Stimulated activated memory B cell treated with anti-CD40 and anti-IgM and Interleukin-4, amounts not matched to agents 10 μg/mL and 1 μg/mL and 100 μg/mL, for 72 hours (primary cell): Measurements from ENCODE around the gene NOX4.

Source experiments
- ATAC-seq: fragments of 150-1000 bp; cut with Tn5 transposase; 2 replicates; pipeline ENCODE4 v1.10.0; 2021
- H3K27ac Mint-ChIP-seq: one replicate; pipeline ENCODE4 v1.8.0; 2022; ENCODE audit warnings: mild to moderate bottlenecking, mixed read lengths
- H3K27me3 Mint-ChIP-seq: one replicate; pipeline ENCODE4 v1.8.0; 2022; ENCODE audit warnings: mixed read lengths
- H3K36me3 Mint-ChIP-seq: one replicate; pipeline ENCODE4 v1.8.0; 2022; ENCODE audit warnings: mixed read lengths
- H3K4me1 Mint-ChIP-seq: one replicate; pipeline ENCODE4 v1.8.0; 2022; ENCODE audit warnings: mixed read lengths
- H3K4me3 Mint-ChIP-seq: one replicate; pipeline ENCODE4 v1.8.0; 2022; ENCODE audit warnings: mild to moderate bottlenecking, moderate library complexity, mixed read lengths
- H3K9me3 Mint-ChIP-seq: one replicate; pipeline ENCODE4 v1.8.0; 2022; ENCODE audit warnings: mixed read lengths

The NOX4 gene

DNA sequence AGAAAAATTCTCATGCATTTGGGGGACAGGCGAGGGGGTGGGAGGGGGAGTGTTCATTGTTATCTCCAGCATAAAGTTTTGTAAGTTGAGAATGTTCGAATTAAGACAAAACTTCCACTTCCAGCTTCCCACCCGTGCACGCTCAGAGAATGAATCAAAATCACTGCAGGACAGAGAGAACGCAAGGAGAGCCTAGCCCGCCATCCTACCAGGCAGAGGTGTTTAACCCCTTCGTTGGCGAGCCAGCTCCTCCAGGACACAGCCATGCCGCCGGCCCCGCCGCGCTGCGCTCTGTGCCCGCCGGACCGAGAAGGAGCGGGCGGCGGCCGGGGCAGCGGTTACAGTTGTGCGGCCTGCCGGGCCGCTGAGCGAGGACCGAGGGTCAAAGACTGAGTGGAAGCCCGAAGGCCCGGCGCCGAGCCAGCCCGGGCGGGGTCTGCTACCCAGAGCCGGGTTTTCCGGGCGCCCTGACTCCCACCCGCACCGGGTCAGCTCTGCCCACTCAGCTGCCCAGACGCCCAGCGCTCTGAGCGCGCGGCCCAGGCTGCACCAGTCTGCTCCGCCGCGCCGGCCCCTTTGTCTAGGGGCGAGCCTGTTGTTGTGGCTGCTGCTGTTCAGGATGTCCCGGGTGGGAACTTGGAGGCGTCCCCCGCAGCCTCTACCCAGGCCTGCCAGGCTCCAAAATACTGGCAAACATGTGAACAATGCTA, at the start of gene NOX4:
Gene NOX4 (minus strand): TSS at position 395 of the 710 bp plus-strand sequence. CDS start 129 bp downstream, at position 266.
- Mint-ChIP-seq H3K4me1 (no peaks in the 10 kb centered on the region), H3K27ac (no peak within 1 kb of the TSS), H3K36me3 (no peaks in the 10 kb centered on the region), H3K9me3 (peaks cover 6% of the 10 kb centered on the region), H3K4me3 (no peak within 1 kb of the TSS), H3K27me3 (no peaks in the 10 kb centered on the region)
- ATAC-seq: peak; percentile 27

DNA sequence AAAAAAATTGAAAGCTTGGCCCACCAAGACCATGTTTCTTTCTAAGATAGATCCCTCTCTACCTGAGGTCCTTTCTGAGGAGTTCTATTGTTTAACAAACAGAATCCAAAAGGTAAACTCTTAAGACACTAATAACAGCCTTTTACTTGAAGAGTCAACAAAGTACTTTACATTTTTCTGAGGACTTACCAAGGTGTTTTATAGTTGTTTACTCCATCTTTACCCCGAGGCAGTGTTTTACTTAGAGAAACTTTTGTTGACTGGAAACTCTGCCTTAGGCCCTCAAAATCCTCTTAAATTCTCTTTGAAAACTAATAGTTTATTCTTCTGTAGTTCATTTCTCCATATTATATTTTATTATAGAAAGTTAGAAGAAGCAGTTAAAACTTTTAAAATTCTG, 49.7 kb upstream of the NOX4 start:
- no peaks in the 10 kb centered on the region for H3K36me3 Mint-ChIP-seq
- H3K27ac Mint-ChIP-seq: no peak overlapping the region
- H3K4me1 Mint-ChIP-seq: no peaks in the 10 kb centered on the region
- ATAC-seq: no peak
- H3K9me3 Mint-ChIP-seq: peaks cover 8% of the 10 kb centered on the region
- no peak overlapping the region for H3K4me3 Mint-ChIP-seq
- no peaks in the 10 kb centered on the region for H3K27me3 Mint-ChIP-seq

DNA sequence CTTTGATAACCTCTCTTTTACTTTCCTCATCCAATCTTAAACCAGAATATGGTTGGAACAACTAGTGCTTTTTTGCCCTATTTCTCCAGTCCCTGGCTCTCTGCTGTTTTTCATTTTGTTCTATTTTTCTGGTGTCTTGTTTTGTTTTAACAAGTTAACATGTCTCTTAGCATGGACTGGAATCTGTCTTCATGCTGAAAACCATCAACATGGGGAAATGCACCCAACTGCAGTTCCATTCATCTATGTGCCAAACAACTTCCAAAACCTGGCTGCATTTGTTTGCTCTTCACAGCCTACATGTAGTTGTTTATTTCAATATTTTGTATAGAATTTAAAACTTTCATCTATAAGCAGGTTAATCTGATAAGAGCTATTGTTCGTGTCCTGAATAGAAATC, 46.8 kb upstream of the NOX4 start:
- Mint-ChIP-seq H3K27ac (no peak overlapping the region), H3K36me3 (no peaks in the 10 kb centered on the region), H3K4me3 (no peak overlapping the region), H3K9me3 (peaks cover 11% of the 10 kb centered on the region), H3K4me1 (no peaks in the 10 kb centered on the region), H3K27me3 (no peaks in the 10 kb centered on the region)
- no peak for ATAC-seq

DNA sequence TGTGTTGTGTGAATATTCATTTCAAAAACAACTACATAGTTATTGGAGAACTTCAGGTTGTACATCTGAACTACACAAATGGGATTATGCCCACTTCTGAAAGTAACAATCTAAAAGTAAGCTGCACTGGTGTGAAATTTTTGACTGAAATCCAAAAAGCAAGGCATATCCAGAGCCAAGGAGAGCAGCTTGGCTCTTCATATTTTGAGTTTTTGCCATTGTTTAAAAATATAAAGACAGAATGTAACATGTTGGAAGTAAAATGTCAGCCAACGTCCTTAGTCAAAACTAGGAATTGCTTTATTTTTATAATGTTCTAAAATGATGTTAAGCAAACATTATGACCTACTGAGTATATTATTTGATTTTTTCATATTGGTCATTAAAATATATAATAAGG, 45.8 kb upstream of the NOX4 start:
- Mint-ChIP-seq H3K4me3 (no peak overlapping the region), H3K4me1 (no peaks in the 10 kb centered on the region), H3K27me3 (no peaks in the 10 kb centered on the region), H3K36me3 (no peaks in the 10 kb centered on the region), H3K27ac (no peak overlapping the region), H3K9me3 (peaks cover 11% of the 10 kb centered on the region)
- ATAC-seq: no peak

DNA sequence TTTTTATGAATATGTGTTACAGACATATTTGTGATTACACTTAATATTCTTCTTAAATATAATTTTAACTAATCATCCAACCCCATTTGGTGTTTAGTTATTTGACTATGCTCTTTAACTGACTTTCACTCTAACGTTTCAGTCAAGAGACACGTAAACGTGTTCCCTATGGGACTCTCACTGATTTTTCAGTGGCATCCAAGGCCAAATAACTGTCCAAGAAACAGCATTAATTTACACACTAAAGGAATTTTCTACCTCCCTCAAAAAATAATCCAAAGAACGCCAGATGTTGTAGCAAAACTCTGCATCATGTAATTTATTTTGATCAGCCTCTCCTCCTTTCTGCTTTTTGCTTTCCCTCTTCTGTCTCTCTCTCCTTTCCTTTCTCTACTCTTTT, 44.0 kb upstream of the NOX4 start:
- peaks cover 11% of the 10 kb centered on the region for H3K9me3 Mint-ChIP-seq
- no peaks in the 10 kb centered on the region for H3K4me1 Mint-ChIP-seq
- no peaks in the 10 kb centered on the region for H3K27me3 Mint-ChIP-seq
- H3K4me3 Mint-ChIP-seq: no peak overlapping the region
- no peak for ATAC-seq
- no peaks in the 10 kb centered on the region for H3K36me3 Mint-ChIP-seq
- no peak overlapping the region for H3K27ac Mint-ChIP-seq

DNA sequence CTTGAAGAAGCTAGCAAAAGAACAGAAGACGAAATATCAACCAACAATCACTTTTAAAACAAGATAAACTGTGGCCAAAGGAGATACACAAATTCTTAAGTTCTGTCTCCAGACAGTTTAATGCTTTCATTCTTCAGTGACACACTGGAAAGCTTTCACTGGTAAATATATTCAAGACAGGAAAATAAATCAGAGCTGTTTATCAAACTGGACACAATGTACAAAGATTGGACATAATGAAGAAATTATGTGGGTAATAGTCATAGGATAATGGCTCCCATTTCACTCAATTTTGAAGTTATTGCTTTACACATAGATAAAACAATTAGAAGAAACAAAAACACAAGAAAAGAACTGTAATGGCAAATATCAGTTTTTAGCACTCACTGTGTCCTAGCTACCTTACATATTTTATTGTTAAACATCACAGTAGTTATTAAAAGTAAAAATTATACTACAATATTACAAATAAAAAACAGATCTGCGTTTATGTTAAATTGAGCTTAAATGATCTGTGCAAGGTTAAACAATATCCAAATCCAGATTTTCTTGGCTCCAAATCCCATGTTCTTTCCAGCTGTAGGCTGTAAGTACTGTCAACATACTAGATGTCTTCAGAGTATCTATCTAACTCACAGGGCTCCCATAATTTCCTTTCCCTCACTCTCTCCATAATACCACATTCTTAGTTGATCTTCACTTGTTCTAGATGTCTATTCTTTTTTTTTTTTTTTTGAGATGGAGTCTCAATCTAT, 38.6 kb upstream of the NOX4 start:
- ATAC-seq: no peak
- Mint-ChIP-seq H3K36me3 (no peaks in the 10 kb centered on the region), H3K4me1 (no peaks in the 10 kb centered on the region), H3K9me3 (peaks cover 9% of the 10 kb centered on the region), H3K27me3 (no peaks in the 10 kb centered on the region), H3K27ac (no peak overlapping the region), H3K4me3 (no peak overlapping the region)

DNA sequence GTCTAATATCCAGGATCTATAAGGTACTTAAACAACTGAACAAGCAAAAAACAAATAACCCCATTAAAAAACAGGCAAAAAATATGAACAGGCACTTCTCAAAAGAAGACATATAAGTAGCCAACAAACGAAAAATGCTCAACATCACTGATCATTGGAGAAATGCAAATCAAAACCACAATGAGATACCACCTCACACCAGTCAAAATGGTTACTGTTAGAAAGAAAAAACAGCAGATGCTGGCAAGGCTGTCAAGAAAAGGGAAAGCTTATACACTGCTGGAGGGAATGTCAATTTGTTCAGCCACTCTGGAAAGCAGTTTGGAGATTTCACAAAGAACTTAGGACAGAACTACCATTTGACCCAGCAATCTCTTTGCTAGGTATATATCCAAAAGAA, 30.6 kb upstream of the NOX4 start:
- Mint-ChIP-seq H3K9me3 (peaks cover 4% of the 10 kb centered on the region), H3K36me3 (no peaks in the 10 kb centered on the region), H3K4me1 (no peaks in the 10 kb centered on the region), H3K27ac (no peak overlapping the region), H3K27me3 (no peaks in the 10 kb centered on the region), H3K4me3 (no peak overlapping the region)
- ATAC-seq: no peak

DNA sequence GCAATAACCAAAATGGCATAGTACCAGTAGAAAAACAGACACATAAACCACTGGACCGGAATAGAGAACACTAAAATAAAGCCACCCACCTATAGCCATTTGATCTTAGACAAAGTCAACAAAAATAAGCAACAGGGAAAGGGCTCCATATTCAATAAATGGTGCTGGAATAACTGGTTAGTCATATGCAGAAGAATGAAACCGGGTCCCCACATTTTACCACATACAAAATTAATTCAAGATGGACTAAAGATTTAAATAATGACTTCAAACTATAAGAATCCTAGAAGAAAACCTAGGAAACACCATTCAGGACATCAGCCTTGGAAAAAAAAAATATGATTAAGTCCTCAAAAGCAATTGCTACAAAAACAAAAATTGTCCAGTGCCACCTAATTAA, 30.1 kb upstream of the NOX4 start:
- no peaks in the 10 kb centered on the region for H3K4me1 Mint-ChIP-seq
- H3K27me3 Mint-ChIP-seq: no peaks in the 10 kb centered on the region

DNA sequence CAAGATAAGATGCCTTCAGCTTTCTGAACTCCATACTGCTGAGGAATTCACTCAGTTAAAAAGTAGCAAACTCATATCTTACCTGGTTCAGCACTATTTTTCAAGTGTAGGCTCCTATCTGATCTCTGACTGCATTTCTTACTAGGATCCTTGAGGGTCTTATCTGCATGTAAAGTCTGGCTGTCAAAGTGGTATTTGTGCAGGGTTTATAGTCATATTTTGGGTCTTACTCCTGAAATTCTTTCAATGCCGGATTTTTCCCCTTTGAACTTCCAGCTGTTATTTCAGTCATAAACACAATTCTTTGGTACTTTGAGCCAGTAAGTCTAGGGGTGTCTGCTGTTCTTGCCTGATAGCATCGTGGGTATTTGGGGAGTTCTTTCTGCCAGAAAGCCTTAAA, 25.3 kb upstream of the NOX4 start:
- H3K9me3 Mint-ChIP-seq: peaks cover 4% of the 10 kb centered on the region
- H3K4me1 Mint-ChIP-seq: no peaks in the 10 kb centered on the region
- ATAC-seq: no peak
- H3K4me3 Mint-ChIP-seq: no peak overlapping the region
- H3K36me3 Mint-ChIP-seq: no peaks in the 10 kb centered on the region
- H3K27ac Mint-ChIP-seq: no peak overlapping the region
- H3K27me3 Mint-ChIP-seq: no peaks in the 10 kb centered on the region

More for the DNA sequence above, 30.1 kb upstream of the NOX4 start:
- ATAC-seq: no peak
- no peaks in the 10 kb centered on the region for H3K36me3 Mint-ChIP-seq
- no peak overlapping the region for H3K27ac Mint-ChIP-seq
- no peaks in the 10 kb centered on the region for H3K9me3 Mint-ChIP-seq
- no peak overlapping the region for H3K4me3 Mint-ChIP-seq

DNA sequence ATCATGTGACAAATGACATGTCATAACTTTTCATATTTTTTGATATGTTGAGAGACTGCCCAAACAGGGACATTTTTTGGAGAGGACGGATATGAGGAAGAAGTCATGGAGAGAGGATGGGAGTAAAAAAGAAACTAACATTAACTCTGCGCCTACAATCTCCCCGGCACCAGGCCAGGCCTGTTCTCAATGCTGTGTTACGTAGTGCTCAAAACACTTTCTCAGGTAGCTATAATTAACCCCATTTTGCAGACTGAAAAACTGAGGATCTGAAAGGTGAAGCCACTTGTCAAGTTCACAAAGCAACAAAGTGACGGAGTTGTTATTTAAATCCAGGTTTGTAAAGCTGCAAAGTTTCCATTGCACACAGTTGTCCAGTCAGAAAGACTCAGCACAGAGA, 17.4 kb upstream of the NOX4 start:
- peaks cover 6% of the 10 kb centered on the region for H3K9me3 Mint-ChIP-seq
- no peak for ATAC-seq

DNA sequence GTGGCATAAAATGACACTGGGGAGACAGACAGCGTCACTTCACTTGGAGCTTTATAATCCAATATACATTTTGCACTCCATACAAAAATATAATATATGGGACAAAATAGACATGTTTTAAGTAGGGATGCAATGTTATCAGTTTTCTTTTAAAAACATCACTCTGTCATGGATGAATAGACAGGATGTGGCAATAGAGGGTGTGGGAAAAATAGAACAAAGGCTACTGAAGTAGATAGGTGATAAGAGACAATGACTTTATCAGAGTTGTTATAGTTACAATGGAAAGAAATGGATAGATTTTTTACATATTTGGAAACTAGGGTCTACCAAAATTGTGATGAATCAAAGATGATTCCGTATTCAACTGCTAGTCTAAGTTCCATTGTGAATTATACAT, 13.1 kb upstream of the NOX4 start:
- Mint-ChIP-seq H3K9me3 (peaks cover 6% of the 10 kb centered on the region), H3K4me1 (no peaks in the 10 kb centered on the region), H3K27me3 (no peaks in the 10 kb centered on the region), H3K4me3 (no peak overlapping the region), H3K27ac (no peak overlapping the region), H3K36me3 (no peaks in the 10 kb centered on the region)
- no peak for ATAC-seq

More for the DNA sequence above, 17.4 kb upstream of the NOX4 start:
- Mint-ChIP-seq H3K27ac (no peak overlapping the region), H3K36me3 (no peaks in the 10 kb centered on the region), H3K4me1 (no peaks in the 10 kb centered on the region), H3K4me3 (no peak overlapping the region), H3K27me3 (no peaks in the 10 kb centered on the region)

DNA sequence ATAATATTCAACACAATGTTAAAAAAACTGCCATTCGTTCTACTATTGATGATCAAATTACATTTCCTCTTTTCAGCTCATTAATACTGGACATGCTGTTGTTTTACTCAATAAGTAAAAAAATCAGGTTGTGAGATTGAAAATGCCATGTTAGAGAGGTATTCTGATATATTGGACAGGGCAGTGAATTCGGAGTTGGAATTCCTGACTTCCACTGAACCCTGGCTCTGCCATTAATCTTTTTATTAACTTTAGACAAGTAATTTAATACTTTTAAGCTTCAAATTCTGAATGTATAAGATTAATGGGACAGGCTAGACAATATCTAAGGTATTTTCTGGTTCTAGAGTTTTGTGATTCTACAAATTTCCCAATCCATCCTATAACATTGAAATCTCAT, 12.2 kb upstream of the NOX4 start:
- no peaks in the 10 kb centered on the region for H3K4me1 Mint-ChIP-seq
- H3K27me3 Mint-ChIP-seq: no peaks in the 10 kb centered on the region
- no peak overlapping the region for H3K4me3 Mint-ChIP-seq
- H3K27ac Mint-ChIP-seq: no peak overlapping the region
- peaks cover 6% of the 10 kb centered on the region for H3K9me3 Mint-ChIP-seq
- H3K36me3 Mint-ChIP-seq: no peaks in the 10 kb centered on the region
- ATAC-seq: no peak

DNA sequence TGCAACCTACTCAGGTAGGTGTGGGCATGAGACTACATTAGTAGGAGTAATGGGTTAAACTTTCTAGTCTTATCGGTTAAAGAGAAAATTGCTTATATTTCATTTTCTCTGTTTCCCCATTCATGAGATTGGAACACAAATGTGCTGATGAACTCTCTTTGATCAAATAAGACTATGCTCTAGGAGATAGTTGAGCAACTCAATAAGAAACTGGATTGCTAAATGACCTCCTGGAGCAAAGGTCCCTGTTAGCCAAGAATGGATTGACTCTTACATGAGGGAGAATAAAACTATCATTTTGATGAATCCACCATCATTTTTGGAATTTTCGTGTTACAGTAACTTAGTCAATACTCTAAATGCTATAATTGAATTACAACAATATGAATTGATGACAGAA, 11.1 kb upstream of the NOX4 start:
- Mint-ChIP-seq H3K27ac (no peak overlapping the region), H3K4me3 (no peak overlapping the region), H3K36me3 (no peaks in the 10 kb centered on the region), H3K4me1 (no peaks in the 10 kb centered on the region), H3K9me3 (peaks cover 6% of the 10 kb centered on the region), H3K27me3 (no peaks in the 10 kb centered on the region)
- ATAC-seq: no peak

DNA sequence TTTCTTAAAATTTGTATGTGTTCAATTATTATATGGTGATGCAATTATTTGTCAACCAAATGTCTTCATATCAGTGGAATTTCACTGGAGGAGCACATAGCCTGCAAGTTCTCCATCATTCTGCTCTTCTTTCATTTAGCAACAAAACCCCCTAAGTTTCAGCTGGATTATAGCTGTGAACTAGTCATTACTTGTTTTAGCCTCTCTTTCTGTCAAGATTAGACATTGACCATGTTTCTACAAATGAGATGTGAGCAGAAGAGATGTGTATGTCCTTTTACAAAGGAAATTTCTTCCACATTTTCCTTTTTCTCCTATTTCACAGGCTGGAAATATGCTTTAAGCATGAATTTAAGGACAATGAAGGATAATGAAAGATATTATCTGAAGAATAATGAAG, 9.2 kb upstream of the NOX4 start:
- Mint-ChIP-seq H3K36me3 (no peaks in the 10 kb centered on the region), H3K9me3 (peaks cover 5% of the 10 kb centered on the region)
- ATAC-seq: no peak

DNA sequence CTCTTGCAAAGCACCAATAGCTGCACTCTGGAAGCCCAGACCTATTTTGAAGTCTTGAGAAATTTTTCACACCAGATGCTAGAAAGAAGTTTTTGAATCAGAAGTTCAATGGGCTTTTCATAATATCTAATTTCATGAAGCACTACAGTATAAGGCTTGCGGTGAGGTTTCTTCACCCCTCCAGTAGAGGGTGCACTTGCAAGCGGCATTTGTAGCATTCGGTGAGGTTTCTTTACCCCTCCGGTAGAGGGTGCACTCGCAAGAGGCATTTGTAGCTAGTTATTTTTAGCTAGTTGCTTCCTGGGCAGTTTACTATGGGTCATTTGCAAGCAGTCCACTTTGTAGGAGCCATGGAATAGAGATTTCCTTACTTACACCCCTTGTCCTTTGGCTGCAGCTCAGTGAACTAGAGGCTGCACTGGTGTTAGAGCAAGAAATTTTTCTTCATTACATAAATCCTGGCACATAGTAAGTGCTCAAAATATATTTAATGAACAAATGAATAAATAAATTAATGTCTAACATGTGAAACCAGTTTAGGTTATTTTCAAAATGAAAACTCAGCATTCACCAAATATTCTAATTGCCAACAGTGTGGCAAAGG, 7.8 kb upstream of the NOX4 start:
- no peaks in the 10 kb centered on the region for H3K36me3 Mint-ChIP-seq
- no peak overlapping the region for H3K4me3 Mint-ChIP-seq
- H3K27me3 Mint-ChIP-seq: no peaks in the 10 kb centered on the region
- no peaks in the 10 kb centered on the region for H3K4me1 Mint-ChIP-seq
- no peak for ATAC-seq
- H3K27ac Mint-ChIP-seq: no peak overlapping the region
- peaks cover 8% of the 10 kb centered on the region for H3K9me3 Mint-ChIP-seq

More for the DNA sequence above, 9.2 kb upstream of the NOX4 start:
- Mint-ChIP-seq H3K27me3 (no peaks in the 10 kb centered on the region), H3K4me1 (no peaks in the 10 kb centered on the region), H3K4me3 (no peak overlapping the region), H3K27ac (no peak overlapping the region)

DNA sequence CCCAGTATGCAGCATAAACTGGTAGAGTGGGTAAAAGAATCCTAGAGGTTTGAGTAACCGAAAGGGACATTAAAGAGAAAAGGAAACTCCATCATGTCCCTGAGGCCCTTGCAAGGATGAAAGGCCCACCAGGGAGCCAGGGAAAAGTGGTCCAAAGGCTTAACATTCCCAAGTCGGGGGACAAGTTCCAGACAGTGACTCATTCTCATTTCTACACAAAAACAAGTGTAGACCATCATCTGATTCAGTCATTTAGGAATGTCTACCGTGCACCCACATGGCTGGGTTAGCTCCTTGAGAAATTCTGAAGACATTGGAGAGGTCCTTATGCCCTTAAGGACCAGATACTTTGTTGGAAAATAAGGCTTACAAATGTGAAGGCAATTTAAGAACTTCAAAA, 4.8 kb upstream of the NOX4 start:
- no peak for ATAC-seq
- Mint-ChIP-seq H3K9me3 (peaks cover 6% of the 10 kb centered on the region), H3K27me3 (no peaks in the 10 kb centered on the region), H3K27ac (no peak overlapping the region), H3K4me3 (no peak overlapping the region), H3K36me3 (no peaks in the 10 kb centered on the region), H3K4me1 (no peaks in the 10 kb centered on the region)
